ENCODE results near the gene NPHP4.

NPHP4 gene

GRCh38 chr1:6002714-6003501 lies 10.7 kb upstream of the NPHP4 start:
- no peak for DNase-seq

DNA sequence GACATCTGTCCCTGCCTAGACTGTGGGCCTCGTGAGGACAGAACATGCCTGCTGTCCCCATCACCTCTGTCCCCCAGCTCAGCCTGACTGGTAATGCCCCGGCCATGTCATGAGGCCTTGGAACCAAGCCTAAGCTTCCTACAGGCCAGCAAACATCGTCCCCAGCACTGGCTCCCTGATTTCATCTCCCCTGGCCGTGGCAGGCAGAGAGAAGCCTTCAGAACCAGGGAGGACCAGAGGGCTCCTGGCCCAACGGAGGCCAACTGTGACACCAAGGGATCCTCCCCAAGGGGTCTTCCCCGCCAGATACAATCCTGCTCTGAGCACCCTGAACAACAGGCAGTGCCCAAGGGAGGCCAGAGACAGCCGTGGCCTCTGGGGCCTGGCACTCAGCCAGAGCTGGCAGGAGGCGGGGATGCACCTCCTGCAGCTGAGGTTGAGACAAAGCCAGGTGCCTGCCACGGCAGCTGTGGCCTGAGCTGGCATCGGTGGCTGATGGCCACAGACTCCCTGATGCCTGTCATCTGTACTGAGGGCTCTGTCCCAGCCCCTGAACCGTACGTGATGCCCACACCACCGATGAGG lies 9.9 kb upstream of the NPHP4 start:
- DNase-seq: no peak

- DNase-seq: no peak
Observed at GRCh38 chr1:6000444-6001288, 8.4 kb upstream of the NPHP4 start.

GRCh38 chr1:5999711-6000443 lies 7.7 kb upstream of the NPHP4 start:
- no peak for DNase-seq

DNA sequence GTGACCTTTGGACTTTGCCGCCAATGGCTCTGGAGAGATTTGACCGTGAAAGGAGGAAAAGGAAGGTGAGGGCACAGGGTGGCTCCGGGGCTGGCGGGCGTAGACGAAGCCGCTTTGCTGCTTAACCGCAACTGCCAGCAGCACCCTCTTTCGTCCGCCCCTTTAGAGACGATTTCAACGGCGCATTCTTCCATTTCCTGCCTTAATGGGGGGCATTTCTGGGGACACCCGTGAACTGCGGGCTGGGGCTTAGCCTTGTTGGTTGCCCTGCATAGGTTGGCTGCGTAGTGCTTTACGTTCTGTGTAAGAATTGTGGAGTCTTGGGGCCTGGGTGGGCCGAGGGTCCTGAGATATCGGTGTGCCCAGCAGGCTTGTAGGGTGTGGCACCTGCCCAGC lies 6.7 kb upstream of the NPHP4 start:
- DNase-seq: no peak

- DNase-seq: no peak
Observed at GRCh38 chr1:5998051-5998905, 6.1 kb upstream of the NPHP4 start.

DNA sequence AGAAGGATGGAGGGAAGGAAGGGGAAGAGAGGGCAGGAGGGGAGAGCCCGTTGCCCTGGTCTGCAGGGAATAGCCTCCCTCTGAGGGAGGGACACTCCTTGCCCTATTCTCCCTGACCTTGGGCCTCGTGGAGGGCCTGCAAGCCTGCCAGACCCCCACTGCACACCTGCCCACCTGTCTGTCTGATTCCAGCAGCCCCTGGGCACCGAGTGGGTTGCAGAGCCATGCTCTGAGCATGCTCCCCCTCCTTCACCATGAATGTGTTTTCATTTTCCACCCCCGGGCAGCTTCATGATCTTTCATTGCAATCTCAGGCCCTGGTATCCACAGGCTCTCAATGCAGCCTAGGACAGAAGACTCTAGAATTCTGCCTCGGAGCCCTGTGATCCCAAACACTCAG lies 5.1 kb upstream of the NPHP4 start:
- no peak for DNase-seq

GRCh38 chr1:5996641-5997270 lies 4.5 kb upstream of the NPHP4 start:
- DNase-seq: no peak

- no peak for DNase-seq
Observed at GRCh38 chr1:5995871-5996630, 3.8 kb upstream of the NPHP4 start.

GRCh38 chr1:5994713-5995621 lies 2.7 kb upstream of the NPHP4 start:
- DNase-seq: peak; percentile 78

GRCh38 chr1:5993556-5994491 lies 1.6 kb upstream of the NPHP4 start:
- DNase-seq: peak in 1 of 2 donors; percentile 31

GRCh38 chr1:5992814-5993555 lies 760 bp upstream of the NPHP4 start:
- DNase-seq: peak in 1 of 2 donors; percentile 18

- DNase-seq: peak in 1 of 2 donors; percentile 49
Observed at GRCh38 chr1:5991381-5992025, 722 bp downstream of the NPHP4 start.

DNA sequence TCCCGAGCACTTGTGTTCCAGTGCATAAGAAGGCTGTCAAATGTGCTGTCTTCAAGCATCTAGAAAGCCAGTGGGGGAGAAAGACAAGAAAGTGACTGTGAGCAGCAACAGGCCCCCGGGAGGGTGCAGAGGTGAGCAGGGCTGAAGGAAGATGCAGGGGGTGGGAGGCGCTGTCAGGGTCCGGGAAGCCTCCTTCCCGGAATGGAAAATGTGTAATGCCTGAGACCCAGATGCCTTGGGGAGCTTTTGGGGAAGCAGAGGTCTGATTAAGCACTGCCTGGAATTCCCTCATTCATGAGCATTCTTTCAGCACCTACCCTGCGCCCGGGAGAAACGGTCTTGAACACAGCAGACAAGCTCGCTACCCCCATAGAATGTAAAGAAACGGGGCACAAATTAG lies 1.3 kb downstream of the NPHP4 start:
- DNase-seq: no peak

DNA sequence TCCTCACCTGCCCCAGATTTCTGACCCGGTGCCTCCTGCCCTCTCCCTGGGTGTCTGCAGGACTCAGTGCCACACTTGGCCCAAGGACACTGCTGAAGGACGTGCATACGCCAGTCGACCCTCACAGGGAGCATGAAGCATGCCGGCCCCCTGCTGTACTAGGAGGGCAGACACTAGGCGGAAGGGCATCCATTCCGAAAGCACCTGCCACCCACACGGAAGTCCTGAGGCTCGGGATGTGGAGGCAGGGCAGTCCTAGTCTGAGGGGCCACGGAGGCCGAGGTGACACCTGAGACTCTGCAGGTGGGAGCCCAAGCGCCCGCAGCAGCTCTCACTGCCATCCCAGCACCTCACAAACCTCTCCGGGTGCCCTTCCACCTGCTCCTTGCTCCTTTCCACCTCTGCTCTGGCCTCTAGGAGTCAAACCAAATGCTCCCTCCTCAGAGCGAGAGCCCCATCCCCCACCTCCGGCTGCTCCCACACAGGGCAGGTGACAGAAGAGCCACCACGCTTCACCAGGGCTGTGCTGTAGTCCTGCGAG lies 2.4 kb downstream of the NPHP4 start:
- DNase-seq: no peak

DNA sequence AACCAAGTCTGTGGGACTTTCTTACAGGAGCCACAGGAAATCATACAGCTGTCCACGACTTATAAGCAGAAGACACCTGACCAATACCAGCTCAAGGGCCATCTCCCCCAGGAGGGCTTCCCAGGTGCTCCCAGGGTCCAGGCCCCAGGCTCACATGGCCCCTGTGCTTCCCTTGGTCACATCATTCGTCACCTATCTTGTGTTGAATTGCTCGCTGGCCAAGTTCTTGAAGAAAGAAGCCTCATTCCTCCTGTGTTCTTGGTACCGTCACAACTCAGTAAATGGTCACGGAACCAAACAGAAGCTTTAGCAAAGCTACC lies 3.0 kb downstream of the NPHP4 start:
- no peak for DNase-seq

Data from CD4-positive, alpha-beta T cell treated with Interleukin-4 for 1 hour (primary cell).